ENCODE results near the gene FAM174C.

DNA sequence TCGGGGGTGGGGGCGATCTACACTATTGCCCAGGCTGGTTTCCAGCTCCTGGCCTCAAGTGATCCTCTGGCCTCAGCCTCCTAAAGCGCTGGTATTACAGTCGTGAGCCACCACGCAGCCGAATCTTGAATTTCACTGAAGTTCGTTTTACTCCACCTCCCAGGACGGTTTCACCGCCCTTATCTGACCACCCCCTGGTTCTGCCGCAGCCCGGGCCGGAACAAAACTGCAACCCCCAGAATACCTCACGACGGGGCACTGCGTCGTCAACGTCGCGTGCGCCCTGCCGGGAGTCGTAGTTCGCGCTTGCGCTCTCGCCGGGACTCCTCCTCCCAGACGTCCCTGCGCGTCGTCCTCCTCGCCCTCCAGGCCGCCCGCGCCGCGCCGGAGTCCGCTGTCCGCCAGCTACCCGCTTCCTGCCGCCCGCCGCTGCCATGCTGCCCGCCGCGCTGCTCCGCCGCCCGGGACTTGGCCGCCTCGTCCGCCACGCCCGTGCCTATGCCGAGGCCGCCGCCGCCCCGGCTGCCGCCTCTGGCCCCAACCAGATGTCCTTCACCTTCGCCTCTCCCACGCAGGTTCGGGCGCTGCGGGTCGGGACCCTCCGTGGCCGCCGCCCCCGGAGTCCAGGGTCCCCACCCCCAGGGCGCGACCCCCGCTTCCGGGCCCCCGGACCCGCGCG is 33.8 kb upstream of the FAM174C start, which contains the start of gene ATP5F1D:
- TF ChIP-seq POLR2A (IDR thresholded peaks at IDR 0.05; ENCODE audit: borderline replicate concordance, extremely low read depth, insufficient read depth, insufficient read length) (peak; percentile 61), TCF7L2 (IDR thresholded peaks at IDR 0.05; ENCODE audit: borderline replicate concordance, extremely low read depth, insufficient read depth, insufficient read length) (no peak), POLR2AphosphoS5 (IDR thresholded peaks at IDR 0.05; ENCODE audit: low read depth, low read length) (peak; percentile 80), EZH2 (IDR thresholded peaks at IDR 0.05) (no peak)
- TF ChIP-seq, protein P1, sequence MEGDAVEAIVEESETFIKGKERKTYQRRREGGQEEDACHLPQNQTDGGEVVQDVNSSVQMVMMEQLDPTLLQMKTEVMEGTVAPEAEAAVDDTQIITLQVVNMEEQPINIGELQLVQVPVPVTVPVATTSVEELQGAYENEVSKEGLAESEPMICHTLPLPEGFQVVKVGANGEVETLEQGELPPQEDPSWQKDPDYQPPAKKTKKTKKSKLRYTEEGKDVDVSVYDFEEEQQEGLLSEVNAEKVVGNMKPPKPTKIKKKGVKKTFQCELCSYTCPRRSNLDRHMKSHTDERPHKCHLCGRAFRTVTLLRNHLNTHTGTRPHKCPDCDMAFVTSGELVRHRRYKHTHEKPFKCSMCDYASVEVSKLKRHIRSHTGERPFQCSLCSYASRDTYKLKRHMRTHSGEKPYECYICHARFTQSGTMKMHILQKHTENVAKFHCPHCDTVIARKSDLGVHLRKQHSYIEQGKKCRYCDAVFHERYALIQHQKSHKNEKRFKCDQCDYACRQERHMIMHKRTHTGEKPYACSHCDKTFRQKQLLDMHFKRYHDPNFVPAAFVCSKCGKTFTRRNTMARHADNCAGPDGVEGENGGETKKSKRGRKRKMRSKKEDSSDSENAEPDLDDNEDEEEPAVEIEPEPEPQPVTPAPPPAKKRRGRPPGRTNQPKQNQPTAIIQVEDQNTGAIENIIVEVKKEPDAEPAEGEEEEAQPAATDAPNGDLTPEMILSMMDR (IDR thresholded peaks at IDR 0.05 in 2 of 3, conservative IDR thresholded peaks at IDR 0.05 in 1 of 3; ENCODE audit: borderline replicate concordance in 1 of 3, insufficient read depth in 1 of 3, low read depth in 2 of 3, low read length in 2 of 3), result no peak
- TF ChIP-seq, protein P2, sequence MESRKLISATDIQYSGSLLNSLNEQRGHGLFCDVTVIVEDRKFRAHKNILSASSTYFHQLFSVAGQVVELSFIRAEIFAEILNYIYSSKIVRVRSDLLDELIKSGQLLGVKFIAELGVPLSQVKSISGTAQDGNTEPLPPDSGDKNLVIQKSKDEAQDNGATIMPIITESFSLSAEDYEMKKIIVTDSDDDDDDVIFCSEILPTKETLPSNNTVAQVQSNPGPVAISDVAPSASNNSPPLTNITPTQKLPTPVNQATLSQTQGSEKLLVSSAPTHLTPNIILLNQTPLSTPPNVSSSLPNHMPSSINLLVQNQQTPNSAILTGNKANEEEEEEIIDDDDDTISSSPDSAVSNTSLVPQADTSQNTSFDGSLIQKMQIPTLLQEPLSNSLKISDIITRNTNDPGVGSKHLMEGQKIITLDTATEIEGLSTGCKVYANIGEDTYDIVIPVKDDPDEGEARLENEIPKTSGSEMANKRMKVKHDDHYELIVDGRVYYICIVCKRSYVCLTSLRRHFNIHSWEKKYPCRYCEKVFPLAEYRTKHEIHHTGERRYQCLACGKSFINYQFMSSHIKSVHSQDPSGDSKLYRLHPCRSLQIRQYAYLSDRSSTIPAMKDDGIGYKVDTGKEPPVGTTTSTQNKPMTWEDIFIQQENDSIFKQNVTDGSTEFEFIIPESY (IDR thresholded peaks at IDR 0.05; ENCODE audit: extremely low read depth, insufficient replicate concordance, low read length), result no peak
